Tibial nerve (tissue), 4 donors: ENCODE data around the gene SCG5.

Experiments used
- CTCF ChIP-seq, 5 experiments: fragments of 200-600 bp in 3 of 5; fragments of 450-650 bp in 2 of 5; sonication (generic) in 3 of 5; IDR thresholded peaks; one replicate each; pipeline ENCODE4 v1.5.1; 2016 to 2019; ENCODE audit warnings: antibody characterized with exemption in 5 of 5, mild to moderate bottlenecking in 3 of 5, moderate library complexity in 2 of 5
- EP300 ChIP-seq, 2 donors: sonication (generic); formaldehyde crosslinking; IDR thresholded peaks; one replicate each; pipeline ENCODE4 v1.6.1; 2017; ENCODE audit warnings: antibody characterized with exemption in 2 of 2, mild to moderate bottlenecking in 1 of 2

- TF ChIP-seq CTCF (IDR thresholded peaks at IDR 0.05): no peak
- no peak for TF ChIP-seq EP300 (IDR thresholded peaks at IDR 0.05)
Measured at GRCh38 chr15:32729700-32730395, 88.3 kb downstream of the SCG5 start.
